Glomerular endothelial cell (primary cell): Measurements from ENCODE around the gene MORN2. TPM values are rescaled to one million over a fixed set of nuclear protein-coding genes. Genes with fewer than 3 reads are reported as not detected.

Experiments
- DNase-seq: peaks from one replicate; pipeline ENCODE4 v3.0.0-alpha.2; 2011; ENCODE audit warnings: low read depth, low spot score; ENCODE audit errors: extremely low read depth
- total RNA-seq: library from RNA; depleted of rRNA; stranded (reverse); fragments of >200 nt; gene quantifications from 2 replicates; pipeline ENCODE4 v1.2.3, GENCODE V29; 2015

MORN2 gene
- total RNA-seq, 1 donor from 2014 or later: 11.4 TPM

DNA sequence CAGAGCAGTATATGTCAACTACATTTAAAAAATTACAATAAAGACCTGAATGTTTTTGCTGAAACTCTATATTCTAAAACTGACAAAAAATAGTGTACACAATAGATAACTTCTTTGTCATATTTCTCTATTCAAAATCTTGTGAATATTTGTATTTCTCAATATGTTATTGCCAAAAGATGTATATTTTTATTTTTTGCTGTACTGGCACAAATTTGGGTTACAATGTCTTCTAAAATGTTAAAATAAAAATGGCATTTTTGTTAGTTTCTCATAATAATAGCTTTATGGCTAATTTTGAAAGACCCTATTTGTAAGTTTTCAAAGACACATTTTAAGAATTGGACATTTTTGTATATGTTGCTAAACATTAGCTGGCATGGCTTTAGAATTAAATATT is 13.3 kb downstream of the MORN2 start:
- DNase-seq: no peak

DNA sequence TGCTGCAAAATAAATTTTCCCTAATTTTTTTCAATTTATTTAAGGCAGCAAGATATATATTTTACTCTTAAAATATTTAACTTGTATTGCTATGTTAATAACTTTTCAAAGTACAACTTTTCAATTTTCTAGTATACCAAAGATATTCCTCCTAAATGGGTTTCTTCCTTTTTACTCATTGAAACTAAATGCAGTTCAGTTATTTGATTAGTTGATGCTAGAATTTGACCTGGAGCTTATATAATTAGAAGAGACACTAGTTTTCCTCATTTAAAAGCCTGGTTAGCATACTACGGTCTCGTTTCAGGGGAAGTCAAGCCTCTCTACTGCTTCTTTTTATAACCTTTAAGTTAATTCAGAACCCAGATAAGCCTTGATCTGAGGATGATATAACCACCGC is 13.8 kb downstream of the MORN2 start, which contains the start of gene ARHGEF33:
Gene ARHGEF33 (plus strand): TSS at position 301 of the 400 bp plus-strand sequence. CDS start 29,573 bp downstream, outside the sequence.
- DNase-seq: no peak

DNA sequence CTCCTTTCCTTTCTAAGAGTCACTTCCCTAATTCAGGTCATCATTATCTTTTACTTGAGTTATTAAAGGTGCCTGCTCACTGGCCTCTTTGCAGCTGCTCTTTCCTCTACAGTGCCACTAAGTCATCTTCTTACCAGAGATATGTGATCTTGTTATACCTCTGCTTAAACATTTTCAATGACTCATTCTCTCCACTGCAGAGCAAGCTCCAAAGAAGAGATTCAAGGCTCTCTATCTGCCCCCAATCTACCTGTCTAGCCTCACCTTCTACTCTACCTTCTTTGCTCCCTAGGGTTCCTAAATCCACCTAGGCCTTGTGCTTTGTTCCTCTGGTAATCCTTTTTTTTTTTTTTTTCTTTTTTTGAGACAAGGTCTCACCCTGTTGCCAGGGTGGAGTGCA is 17.0 kb downstream of the MORN2 start:
- no peak for DNase-seq

DNA sequence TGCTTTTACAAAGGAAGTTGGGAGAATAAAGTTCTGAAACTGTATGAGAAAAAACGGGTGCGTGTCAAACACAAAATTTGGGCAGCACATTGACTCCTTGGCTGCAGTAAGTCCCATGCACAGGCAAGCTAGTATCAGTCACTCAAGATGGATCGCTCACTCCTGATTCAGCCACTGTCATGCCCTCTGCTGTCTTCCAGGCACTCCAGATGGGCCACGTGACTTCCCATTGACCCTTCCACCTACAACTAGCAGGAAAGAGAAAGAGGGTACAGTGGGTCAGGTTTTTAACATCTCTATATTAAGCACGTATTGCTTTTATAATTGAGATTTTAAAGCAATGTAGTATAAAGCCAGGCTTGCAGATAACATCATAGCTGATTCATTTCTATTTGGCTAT is 22.5 kb downstream of the MORN2 start:
- no peak for DNase-seq

DNA sequence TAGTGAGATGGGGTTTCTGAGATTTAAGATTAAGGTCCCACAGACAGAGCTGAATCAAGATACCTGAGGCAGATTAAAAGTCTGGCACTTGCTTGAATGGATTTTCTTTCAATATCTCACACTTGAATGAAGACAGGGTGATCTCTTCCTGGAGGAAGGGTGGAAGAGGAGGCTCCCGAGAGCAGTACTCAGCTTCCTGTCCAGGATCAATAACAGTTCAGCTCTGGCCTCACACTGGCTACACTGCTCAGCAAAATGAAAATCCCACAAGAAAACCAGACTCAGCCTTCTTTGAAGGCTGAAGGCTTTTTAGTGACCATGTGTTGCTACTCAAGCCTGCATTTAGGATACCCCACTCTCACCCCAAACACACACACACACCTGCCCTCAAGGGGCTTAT is 24.9 kb downstream of the MORN2 start:
- DNase-seq: no peak

DNA sequence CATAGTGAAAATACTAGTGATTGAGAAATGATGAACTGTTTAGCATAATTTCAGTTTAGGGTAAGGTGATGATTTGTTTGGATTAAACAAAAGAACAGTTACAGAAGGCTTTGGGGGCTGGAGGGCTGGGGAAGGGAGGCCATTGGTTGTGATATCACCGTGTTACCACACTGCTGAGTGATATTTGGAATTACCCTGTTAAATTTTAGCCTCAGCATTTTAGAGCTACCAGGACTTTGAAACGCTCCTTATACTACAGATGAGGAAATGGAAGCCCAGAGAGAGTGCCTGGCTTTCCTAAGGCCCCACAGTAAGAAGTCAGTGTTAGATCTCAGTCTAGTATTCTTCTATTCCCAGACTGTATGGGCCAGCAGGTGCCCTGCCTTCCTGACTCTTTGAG is 29.5 kb downstream of the MORN2 start:
- DNase-seq: no peak

DNA sequence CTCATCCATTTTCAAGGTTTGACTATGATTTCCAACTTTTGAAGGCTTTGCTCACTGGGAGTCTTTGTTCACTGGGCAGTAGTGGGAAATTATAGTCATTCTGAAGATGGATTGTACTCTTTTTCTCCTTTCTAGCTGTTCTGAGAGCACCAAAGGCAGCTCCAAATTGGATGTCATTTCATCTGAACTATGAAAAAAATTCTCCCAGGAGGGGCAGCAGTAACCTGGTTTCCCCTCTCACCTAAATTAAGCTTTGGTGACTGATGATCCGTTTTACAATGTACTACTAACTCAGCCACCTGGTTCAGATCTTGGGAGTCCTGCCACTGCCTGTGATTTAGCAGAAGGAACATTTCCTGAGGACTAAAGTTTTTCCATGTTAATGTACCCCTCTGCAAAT is 31.5 kb downstream of the MORN2 start:
- DNase-seq: no peak

DNA sequence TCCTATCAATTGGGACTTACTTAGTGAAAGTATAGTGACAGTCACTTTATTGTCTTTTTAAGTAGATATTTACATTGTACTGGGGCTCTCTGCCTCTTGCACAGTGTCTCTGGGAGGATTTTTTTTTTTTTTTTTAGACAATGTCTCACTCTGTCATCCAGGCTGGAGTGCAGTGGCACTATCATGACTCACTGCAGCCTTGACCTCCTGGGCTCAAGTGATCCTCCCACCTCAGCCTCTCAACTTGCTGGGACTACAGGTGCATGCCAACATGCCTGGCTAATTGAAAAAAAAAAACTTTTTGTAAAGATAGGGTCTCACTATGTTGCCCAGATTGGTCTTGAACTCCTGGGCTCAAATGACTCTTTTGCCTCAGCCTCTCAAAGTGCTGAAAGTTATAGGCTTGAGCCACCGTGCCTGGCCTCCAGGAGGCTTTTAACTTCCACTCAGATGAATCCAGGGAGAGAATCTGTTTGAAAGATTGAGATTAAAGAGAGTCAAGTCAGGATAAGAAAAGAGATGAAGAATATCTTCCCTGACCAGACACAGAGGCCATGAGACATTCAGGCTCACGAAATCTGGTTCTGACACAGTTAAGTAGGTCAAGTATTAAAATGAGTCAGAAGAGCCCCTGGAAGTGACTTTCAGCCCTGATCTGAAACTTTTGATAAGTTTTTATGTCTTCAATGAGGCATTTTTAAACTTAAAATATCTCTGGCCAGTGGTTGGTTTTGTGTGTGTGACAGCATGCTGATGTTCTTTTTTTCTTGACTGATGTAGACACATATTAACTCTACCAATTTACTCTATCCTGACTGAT is 32.2 kb downstream of the MORN2 start:
- no peak for DNase-seq

DNA sequence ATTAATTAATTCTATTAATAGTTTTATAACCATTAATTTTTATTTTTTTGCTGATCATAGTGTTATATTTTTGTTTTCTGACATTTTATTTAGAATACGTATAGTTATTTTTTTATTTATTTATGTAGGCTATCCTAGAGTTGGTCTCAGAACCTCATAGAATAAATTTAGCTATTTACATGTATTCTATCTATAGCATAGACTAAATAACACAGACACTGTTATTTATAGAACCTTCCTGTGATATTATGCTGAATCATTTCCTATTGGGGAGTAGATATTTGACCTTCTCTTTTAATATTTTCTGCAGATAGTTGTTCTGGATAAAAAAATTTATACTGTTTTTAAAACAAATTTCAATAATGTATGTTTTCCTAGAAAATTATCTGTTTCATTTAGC is 34.1 kb downstream of the MORN2 start:
- DNase-seq: no peak

DNA sequence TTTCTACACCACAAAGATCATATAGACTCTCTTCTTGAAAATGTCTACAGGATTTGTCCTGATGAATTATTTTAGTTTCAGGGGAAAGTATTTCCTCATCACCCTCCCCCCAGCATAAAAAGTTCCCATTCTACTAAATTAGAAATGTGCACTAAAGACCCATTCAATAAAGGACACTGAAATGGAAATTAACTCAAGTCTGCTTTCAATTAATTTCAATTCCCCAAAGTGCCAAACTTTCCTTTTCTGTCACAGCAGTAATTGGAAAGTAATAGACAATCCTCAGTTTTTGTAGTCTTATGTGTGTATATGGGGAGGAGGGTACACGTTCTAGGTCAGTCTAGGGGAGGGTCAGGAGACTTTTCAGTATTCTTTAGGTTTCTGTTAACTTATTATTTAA is 35.4 kb downstream of the MORN2 start:
- DNase-seq: no peak

DNA sequence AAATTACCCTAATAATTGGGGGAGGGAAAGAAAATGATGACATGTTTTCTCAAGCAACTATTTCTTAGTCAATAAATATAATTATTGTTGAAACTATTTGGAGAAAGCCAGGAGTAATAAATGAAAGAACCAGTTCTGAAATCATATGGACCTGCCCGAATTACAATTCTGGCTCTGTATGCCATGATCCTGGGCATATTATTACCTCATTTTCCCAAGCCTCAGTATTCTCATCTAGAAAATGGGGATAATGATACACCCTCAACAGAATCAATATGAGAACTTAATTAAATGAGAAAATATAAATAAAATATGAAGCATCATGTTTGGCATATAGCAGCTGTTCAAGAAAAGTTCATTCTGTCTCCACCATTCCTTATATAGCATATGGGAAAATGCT is 36.8 kb downstream of the MORN2 start:
- DNase-seq: no peak

DNA sequence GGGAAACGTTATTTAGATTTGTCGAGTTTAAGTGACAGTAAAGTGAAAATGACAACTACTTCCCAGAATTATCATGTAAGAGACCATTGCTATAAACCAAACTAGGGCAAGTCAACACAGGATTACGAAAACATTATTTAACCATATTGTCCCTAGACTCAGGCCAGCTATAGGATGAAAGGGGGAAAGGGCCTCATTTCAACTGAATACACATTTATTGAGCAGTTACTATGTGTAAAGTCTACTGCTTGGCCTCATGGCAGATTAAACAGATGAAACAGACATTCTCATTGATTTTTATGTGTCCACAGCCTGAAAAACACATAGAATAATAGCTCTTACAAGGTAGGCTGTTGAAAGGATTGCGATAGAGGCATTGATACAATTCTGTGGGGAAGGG is 46.6 kb downstream of the MORN2 start:
- DNase-seq: no peak

DNA sequence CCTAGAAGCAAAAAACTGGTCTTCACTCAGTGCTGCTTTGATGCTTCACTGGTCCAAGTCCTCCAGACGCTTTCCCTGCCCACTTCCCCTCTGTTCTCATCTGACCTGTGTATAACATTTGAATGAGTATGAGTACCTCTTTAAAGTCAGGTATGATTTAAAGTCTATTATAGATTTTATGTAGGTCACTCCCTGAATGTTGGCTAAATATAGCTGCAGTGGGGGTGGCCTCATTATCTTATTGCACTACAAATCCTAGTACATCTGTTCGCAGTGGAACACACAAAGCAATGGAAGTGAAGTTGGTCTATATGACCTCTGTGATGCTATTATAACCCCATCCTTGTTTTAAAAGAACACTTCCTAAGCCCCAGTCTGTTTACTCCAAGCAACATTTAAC is 47.1 kb downstream of the MORN2 start:
- DNase-seq: no peak

DNA sequence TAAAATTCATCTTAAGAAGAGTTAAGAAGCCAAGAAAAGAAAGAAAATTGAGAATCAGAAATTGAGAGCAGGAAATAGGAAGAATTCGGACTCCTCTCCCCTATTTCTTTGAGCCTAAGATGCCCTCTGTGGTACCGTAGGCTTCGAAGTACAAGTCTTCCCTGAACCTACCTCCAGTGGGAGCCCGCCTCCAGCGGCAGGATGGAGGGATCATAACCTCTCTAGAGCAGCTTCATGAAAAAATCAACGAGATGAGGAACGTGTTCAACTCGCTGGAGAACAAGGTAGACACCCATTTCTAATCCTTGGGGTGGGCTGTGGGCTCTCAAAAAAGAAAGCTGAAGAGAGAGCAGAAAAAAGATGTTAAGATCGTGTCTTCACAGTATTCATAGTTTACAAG is 50.2 kb downstream of the MORN2 start:
- DNase-seq: no peak

DNA sequence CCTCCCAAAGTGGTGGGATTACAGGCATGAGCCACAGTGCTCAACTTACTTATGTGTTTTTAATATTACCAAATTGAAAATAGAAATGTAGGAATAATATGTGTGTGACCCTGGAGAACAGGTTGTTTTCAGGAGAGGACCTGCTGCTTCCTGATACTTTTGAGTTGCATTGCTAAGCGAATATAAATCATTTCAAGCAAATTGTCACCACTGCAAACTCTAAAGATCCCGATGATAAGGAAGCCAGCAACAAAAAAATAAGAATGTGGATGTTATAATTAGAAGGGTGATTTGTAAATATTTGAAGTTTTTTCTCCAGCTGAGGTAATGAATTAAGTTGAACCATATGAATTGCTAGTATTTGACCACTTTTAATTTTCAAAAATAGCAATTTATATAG is 54.8 kb downstream of the MORN2 start:
- no peak for DNase-seq

Other genes starting within 250 kb of the MORN2 start
- gene GALM, start 209.9 kb upstream of the MORN2 start, total RNA-seq: 4.1 and 4.8 TPM in 2 replicates
- 86.9 and 97.4 TPM in 2 replicates for gene SRSF7, start 124.6 kb upstream of the MORN2 start, total RNA-seq
- 5.0 and 5.2 TPM in 2 replicates for gene GEMIN6, start 97.8 kb upstream of the MORN2 start, total RNA-seq
- 19.5 and 20.2 TPM in 2 replicates for gene DHX57, start within 50 bp of the MORN2 start, total RNA-seq
- 0.18 and 0.19 TPM in 2 replicates for gene ARHGEF33, start 13.9 kb downstream of the MORN2 start, total RNA-seq
- 12.5 and 21.0 TPM in 2 replicates for gene SOS1, start 245.1 kb downstream of the MORN2 start, total RNA-seq